ENCODE data around the gene MX2.

The MX2 gene

DNA sequence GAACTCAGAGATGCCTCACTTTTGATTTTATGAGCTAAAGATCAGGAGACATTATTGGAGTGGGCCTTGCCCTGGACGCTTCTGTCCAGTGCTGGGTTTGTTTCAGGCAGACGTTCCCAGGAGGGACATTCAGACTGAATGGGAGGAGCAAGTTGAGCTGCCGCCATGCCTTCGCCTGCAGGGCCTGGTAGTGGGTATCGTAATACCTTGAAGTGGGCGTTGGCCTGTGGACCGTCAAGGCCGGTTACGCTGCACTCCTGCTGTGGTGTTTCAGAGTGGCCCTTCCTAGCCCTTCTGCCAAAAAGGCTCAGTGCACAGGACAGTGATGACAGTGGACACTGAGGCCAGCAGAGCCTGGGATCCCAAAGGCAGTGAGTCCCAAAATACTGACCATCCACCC, 43.6 kb upstream of the MX2 start:
- DNase-seq (ENCODE audit: low spot score) = no peak
- TF ChIP-seq CTCF (IDR thresholded peaks at IDR 0.05; ENCODE audit: extremely low read depth, missing control alignments) = no peak

- TF ChIP-seq CTCF (IDR thresholded peaks at IDR 0.05; ENCODE audit: extremely low read depth, missing control alignments) = no peak
- DNase-seq (ENCODE audit: low spot score) = no peak
Observed at GRCh38 chr21:41319273-41319672, 42.6 kb upstream of the MX2 start.

DNA sequence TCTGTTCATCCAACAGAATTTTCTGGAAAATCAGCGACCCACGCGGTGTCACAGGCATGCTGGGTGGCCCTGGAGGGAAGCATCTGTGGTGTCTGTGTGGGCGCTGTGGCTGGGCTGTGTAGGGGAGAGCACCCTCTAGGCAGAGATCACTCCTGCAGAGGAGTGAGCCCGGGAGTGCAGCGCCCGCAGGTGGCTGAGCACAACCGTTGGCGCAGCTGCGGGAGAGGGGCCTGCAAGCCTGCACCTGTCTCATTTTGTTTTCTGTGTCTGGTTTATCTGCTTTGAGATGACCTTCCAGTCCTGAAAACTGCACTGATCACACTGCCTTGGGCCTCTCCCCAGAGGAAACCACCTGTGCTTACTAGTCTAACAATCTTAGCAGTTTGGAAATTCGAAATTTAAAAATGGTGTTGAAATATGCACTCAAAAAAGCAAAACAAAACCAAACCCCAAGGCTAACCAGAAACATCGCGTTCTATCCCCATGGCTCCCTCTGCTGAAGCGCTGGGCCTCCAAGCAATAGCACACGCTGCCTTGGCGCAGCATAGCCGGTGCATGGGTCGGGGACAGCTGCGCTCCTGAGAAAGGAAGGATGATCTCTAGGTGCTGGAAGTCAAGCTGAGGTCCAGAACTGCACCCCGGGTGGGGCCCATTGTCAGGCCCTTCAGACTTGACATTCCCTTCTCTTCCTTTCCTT, 40.5 kb upstream of the MX2 start:
- no peak for TF ChIP-seq CTCF (IDR thresholded peaks at IDR 0.05; ENCODE audit: extremely low read depth, missing control alignments)
- DNase-seq (ENCODE audit: low spot score) = no peak

DNA sequence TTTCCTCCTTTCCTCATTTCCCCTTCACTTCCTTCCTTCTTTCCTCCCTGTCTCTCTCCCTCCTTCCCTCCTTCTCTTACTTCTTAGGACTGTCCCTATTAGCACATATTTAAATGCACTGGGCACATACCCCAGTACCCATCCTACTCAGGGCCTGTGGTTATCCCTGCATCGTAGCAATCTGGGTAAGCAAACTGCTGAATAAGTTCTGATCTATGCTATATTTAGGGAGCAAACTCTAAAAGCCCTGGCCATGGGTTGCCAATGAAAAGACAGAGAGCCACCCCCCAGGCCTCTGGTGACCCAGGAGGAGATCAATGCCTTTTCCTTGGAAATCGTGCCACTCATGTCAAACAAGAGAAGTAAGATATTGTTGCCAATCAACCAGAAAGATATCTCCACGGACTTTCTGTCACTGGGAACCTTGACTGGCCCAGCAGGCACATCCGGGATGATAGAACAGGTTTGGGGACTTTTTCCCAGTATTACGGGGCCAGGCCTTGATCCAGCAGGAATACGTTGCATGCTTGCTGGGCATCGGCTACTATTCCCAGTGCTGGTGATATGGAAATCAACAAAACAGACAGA, 39.8 kb upstream of the MX2 start:
- no peak for TF ChIP-seq CTCF (IDR thresholded peaks at IDR 0.05; ENCODE audit: extremely low read depth, missing control alignments)
- no peak for DNase-seq (ENCODE audit: low spot score)

DNA sequence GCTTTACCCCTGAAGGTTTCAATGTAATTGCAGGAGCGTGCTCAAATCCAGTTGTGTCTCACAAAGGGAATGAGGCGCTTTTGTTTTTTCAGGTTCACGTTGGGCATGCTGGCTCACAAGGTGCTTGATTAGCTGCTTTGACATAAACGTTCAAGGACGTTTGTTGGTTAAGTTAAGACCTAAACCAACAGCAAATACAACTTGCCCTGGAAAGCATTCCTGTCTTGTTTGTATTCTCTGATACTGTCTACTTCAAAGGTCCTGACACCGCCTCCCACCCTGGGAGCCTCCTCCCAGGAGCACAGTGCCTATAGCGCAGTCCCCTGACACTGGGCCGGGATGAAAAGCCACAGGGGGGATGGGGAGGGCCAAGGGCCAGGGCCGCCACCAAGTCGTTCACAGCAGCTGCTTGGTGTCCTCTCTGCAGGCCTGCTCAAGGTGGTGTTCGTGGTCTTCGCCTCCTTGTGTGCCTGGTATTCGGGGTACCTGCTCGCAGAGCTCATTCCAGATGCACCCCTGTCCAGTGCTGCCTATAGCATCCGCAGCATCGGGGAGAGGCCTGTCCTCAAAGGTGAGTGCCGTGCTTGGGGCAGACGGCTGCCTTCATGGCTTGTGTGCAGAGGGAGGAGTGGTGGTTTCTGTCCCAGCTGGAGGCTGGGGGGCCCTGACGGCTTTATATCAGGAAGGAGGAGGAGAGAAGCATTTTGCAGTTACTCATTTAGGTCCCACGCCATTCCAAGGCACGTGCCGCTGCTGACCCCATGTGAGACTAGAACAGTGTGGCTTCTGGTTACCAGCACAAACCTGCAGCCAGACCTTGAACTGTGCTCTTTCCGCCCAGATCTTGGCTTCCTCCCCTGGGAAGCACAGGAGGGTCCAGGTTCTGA, 39.1 kb upstream of the MX2 start:
- no peak for DNase-seq (ENCODE audit: low spot score)
- no peak for TF ChIP-seq CTCF (IDR thresholded peaks at IDR 0.05; ENCODE audit: extremely low read depth, missing control alignments)

DNA sequence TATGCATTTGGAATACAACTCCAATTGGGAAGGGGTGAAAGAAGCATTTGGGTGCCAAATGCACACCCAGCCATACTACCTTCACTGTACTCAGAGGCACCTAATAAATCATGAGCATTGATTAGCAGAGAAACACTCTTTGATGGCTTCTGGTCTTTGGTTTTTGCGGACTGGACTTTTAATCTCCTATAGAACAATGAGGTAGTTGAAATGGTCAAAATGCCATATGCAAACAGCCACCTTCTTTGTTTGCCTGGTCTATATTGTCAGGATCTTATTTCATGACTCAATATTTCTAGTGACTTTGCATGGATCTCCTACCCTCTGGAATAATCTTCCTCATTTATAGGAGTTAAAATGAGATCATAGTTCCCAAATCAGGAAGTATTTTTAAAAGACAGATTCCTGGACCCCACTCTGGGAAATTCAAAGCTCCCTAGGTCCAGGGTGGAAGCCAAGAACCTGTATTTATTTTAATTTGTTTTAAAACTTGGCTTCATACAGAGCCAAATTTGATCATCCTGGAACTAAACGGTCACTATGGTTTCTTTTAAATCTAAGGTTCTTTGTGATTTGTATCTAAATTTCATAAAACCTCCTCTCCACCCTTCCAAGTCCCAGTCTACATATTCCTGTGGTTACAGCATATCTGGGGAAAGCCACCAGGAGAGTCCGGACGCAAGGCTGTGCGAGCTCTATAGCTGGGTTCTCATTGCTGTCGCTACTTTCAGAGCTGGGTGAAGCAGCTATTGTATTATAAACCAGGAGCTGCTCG, 36.5 kb upstream of the MX2 start:
- no peak for DNase-seq (ENCODE audit: low spot score)
- TF ChIP-seq CTCF (IDR thresholded peaks at IDR 0.05; ENCODE audit: extremely low read depth, missing control alignments) = no peak
